ENCODE data around the gene ITPK1. TPM values are rescaled to one million over a fixed set of nuclear protein-coding genes. Genes with fewer than 3 reads are reported as not detected.

Gene ITPK1
- total RNA-seq, 1 donor from 2014 or later: 25.3 TPM

DNA sequence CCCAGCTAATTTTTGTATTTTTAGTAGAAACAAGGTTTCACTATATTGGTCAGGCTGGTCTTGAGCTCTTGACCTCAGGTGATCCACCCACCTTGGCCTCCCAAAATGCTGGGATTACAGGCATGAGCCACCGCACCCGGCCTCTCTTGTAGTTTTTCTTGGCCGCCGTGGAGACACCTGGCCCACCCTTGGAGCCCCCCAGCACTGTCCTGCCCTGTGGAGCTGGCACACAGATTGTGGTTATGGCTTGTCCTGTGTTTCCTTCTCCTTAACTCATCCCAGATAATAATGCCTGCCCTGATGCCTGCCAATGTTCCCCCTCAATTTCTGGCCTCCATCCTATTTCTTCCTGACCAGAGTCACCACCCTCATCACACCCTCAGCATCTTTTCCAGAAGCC, 134.9 kb downstream of the ITPK1 start:
- FAIRE-seq: no peak
- DNase-seq (ENCODE audit: low spot score in 2 of 2): no peak

DNA sequence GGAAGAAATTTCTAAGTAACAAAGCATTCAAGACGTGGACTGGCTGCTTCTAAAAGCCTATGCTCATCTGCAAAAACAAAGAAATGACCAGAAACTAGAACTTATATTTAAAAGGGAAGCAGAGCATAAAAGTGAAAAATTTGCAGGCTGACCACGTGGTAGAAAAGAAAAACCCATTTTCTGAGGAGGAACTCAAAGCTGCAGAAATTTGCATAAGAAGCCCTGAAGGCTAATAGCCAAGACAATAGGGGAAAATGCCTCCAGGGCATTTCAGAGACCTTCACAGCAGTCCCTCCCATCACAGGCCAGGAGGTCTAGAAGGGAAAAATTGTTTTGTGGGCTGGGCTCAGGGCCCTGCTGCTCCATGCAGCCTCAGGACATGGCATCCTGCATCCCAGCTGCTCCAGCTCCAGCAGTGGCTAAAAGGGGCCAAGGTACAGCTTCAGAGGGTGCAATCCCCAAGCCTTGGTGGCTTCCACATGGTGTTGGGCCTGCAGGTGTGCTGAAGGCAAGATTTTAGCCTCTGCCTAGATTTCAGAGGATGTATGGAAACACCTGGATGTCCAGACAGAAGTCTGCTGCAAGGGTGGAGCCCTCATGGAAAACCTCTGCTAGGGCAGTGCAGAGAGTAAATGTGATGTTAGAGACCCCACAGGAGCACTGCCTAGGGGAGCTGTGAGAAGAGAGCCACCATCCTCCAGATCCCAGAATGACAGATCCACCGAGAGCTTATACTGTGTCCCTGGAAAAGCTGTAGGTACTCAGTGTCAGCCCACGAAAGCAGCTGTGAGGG, 137.3 kb downstream of the ITPK1 start:
- FAIRE-seq (no peak), DNase-seq (ENCODE audit: low spot score in 2 of 2) (no peak)

DNA sequence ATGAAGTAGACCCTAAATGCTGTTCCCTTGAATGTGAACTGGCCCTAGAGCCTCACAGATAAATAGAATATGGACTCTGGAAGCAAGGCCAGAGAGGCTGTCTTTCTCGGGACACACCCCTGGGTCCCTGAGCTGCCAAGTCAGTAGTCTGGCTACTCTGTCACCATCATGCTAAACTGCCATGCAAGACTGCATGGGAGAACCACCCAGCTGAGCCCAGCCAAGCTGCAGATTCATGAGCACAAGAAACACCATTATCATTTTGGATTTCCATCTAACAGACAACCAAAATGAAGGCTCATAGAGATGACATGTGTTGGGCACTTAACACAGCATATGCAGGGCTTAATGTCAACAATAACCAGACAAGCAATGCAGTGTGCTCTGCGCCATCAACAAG, 139.5 kb downstream of the ITPK1 start:
- FAIRE-seq: no peak

DNA sequence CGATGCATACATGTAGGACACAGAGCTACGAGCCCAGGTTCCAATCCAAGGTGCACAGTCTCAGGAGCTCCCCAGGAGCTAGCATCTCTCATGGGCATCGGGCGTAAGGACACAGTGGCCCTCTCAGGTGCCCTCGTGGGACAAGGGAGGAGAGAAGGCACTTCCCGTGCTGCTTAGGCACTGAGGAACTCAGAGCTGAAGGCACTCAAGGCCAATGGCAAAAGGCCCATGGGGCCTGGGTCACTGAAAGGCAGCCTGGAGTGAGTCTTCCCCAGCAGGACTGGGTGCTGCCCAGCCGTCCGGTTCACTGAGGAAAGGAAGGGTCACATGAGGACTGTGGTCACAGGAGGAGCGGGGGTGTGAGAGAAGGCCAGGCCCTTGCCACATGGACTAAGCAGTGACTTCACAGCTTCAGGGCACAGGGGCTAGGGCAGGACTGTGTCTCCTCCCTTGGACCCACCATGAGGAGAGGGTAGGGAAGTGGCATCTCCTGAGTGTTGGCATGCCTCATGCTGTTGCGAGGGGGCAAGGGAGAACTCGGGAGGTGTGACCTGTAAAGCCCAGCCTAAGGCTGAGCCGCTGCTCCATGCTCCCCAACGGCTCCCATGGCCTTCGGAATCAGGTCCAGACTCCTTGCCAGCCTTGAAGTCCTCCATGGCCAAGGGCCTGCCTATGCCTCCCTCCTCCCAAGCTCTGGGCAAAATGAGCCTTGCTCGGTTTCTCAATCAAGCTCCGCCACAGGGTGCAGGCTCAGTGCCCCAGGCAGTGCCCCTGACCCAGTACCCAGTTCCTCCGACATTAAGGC, 141.0 kb downstream of the ITPK1 start:
- FAIRE-seq (no peak), DNase-seq (ENCODE audit: low spot score in 2 of 2) (no peak)

More for the DNA sequence above, 139.5 kb downstream of the ITPK1 start:
- no peak for DNase-seq (ENCODE audit: low spot score in 2 of 2)

DNA sequence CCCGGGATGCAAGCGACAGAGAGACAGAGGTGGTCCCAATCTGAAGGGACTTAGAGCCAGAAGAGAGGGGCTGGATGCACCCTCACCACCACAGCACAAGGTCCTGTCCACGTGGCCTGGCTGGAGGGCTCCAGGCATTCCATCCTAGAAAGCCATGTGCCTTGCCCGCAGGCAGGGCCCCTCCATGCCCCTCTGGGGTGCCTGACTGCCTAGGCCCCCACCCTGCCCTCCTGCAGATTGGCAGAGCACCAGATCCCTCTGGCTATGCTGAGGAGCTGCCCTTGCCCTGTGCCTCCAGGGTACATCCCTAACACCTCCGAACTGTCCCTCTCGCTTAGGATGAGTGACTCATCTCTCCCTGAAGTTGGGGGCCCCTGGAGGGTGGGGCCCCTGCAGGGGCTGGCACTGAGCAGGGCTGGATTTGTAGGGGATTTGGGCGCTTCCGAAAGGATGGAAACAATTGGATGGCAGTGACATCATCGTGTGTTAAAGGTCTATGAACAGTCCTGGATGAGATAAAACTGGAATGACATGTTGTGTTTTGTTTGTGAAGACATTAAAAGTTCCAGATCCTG, 141.8 kb downstream of the ITPK1 start:
- no peak for DNase-seq (ENCODE audit: low spot score in 2 of 2)
- no peak for FAIRE-seq

DNA sequence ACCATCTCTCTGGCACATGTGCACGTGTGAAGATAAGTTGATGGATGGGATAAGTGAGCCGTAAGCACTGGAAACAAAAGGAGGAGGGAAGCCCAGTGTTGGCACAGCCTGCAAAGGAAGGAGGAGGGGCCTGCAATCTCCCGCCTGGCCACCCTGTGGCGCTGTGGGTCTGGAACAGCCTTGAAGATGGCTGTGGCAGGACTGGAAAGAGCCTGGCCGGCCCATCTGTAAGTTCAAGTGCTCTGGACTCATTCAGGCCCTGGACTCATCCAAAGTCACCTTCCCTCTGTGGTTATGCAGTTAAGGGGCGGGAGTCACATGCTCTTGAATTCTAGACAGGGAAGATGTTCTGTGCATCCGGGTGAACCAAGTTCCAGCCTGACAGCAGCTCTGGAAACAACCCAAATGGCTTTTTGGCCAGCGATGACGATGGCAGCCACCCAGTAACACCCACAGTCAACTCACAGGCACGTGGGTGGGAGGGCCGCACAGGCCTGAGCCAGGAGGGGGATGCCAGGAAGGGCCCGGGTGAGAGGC, 142.4 kb downstream of the ITPK1 start:
- DNase-seq (ENCODE audit: low spot score in 2 of 2) (peak; percentile 52 to 68), FAIRE-seq (no peak)

DNA sequence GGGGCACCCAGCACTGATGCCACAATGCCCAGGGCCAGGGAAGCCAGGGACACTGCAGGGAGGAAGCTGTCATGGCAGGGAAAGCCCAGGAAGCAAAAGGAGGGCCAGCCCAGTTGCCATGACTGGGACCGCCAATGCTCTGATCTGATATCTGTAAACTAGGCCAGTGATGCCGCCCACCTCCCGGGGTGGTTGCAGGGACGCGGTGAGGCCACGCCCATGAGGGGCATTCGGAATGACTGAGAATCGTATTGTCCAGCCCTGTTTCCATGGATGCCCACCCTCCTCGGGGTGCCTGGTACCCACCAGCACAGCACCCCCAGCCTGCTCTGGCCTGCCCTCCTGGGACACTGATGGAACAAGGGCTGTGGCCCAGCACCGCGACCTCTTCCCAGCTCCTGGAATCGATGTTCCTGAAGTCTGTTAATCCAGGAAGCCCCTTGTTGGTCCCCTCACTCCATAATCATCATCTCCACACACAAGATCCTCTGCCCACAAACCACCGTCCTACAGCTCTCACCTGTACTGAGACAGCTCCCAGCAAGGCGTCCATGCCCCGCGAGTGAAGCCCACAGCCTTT, 144.0 kb downstream of the ITPK1 start:
- no peak for FAIRE-seq
- no peak for DNase-seq (ENCODE audit: low spot score in 2 of 2)

DNA sequence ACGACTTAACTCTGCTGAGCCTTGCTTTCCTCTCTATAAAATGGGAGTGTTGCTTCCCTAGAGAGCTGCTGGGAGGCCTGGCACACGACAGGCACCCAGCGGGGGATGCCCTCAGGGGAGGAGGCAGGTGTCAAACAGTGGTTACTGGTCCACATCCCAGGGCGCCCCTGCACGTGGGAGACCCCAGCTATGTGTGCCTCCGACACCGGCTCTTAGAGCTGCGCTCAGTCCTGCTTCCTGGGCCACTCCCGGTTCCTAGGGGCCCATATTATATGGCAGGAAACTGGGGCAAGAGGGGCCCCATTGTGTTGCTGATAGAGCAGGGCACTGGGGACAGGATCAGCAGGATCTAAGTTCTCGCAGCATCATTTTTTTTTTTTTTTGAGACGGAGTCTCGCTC, 145.5 kb downstream of the ITPK1 start:
- DNase-seq (ENCODE audit: low spot score in 2 of 2) (no peak), FAIRE-seq (no peak)

DNA sequence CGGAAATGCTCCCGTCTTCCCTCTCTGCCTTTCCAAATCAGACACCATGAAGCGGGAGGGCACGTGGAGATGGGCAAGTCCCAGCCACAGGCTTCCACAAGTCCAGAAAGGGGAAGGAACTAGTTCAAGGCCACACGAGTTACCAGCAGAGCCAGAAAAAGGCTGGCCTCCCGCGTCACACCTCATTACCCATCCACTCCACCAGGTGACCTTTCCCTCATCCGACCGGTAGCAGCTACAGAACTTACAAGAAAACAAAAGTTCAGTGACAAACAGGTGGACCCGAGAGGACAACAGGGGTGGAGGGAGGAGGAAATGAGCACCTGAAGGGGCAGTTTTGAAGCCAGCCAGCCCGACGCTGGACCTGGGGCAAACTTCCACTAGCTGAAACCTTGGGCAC, 145.9 kb downstream of the ITPK1 start:
- FAIRE-seq: no peak
- DNase-seq (ENCODE audit: low spot score in 2 of 2): no peak

DNA sequence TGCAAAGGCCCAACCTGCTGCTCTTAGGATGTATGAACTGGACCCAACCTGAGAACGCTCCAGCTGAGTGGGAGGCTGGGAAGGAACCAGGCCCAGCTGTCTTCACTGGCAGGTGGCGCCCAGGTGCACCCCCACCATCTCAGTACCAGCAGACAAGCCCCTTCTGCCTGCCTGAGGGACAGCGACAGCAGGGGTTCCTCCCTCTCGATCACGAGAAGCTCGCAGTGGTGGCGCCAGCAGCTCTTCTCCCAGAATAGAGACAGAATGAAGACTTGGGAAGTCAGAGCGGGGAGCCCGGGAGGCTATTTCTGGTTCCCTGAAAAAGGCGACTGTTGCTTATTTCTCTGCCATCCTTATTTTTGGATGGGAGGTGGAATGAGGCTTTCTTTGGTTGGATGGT, 146.3 kb downstream of the ITPK1 start:
- DNase-seq (ENCODE audit: low spot score in 2 of 2): no peak

DNA sequence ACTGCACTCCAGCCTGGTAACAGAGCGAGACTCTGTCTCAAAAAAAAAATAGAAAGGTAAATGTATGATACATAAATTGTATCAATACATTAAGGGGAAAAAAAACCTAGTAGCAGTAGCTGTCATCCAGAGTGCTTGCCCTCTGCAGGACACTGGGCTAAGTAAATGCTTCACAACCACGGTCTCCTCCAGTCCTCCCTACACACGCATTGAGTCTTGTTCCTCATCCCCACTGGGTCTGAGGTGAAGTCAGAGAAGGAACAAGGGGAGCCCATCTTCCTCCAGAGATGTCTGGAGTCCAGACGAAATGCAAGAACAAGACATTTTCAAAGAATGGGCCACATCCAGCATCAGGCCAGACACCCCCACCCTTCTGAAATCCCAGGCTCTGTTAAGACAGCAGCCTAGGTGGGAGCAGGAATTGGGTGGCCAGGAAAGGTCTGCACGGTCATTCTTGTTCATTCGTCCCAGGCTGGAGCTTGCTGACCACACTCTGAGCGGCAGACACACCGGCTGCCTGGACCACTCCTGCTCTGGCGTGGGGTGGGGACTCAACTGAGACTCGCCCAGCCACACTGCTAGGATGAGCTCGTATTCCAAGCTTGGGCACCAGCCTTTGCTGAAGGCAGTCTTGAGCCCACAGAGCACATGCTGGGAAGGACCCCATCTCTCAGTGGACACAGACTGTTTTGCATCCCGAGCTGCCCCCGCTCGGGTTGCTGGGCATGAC, 147.3 kb downstream of the ITPK1 start:
- DNase-seq (ENCODE audit: low spot score in 2 of 2) (no peak), FAIRE-seq (no peak)

More for the DNA sequence above, 146.3 kb downstream of the ITPK1 start:
- no peak for FAIRE-seq

DNA sequence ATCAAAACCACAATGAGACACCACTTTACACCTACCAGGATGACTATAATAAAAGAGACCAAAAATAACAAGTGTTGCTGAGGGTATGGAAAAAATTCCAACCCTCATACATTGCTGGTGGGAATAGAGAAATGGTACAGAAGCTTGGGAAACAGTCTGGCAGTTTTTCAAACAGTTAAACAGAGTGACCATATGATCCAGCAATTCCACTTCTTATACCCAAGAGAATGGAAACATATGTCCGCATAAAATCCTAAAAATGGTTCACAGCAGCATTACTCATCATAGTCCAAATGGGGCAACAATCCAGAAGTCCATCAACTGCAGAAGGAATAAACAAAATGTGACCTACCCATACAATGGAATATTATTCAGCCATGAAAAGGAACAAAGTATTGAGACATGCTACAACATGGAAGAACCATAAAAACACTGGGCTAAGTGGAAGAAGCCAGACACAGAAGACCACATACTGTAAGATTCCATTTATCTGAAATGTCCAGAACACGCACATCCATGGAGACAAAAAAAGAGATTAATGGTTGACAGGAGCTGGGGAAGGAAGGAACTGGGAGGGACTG, 148.3 kb downstream of the ITPK1 start:
- DNase-seq (ENCODE audit: low spot score in 2 of 2) (no peak), FAIRE-seq (no peak)

DNA sequence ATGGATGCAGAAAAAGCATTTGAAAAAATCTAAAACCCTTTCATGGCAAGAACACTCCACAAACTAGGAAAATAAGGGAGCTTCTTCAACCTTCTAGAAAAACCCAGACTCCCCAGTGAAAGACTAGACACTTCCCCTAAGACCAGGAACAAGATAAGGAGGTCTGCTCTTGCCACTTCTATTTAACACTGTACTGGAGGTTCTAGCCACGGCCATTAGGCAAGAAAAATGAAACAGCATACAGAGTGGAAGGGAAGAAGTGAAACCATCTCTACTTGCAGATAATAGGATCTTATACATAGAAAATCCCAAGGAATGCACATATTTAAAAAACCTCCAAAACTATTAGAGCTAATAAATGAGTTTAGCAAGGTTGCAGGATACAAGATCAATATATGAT, 150.4 kb downstream of the ITPK1 start:
- FAIRE-seq (no peak), DNase-seq (ENCODE audit: low spot score in 2 of 2) (no peak)

DNA sequence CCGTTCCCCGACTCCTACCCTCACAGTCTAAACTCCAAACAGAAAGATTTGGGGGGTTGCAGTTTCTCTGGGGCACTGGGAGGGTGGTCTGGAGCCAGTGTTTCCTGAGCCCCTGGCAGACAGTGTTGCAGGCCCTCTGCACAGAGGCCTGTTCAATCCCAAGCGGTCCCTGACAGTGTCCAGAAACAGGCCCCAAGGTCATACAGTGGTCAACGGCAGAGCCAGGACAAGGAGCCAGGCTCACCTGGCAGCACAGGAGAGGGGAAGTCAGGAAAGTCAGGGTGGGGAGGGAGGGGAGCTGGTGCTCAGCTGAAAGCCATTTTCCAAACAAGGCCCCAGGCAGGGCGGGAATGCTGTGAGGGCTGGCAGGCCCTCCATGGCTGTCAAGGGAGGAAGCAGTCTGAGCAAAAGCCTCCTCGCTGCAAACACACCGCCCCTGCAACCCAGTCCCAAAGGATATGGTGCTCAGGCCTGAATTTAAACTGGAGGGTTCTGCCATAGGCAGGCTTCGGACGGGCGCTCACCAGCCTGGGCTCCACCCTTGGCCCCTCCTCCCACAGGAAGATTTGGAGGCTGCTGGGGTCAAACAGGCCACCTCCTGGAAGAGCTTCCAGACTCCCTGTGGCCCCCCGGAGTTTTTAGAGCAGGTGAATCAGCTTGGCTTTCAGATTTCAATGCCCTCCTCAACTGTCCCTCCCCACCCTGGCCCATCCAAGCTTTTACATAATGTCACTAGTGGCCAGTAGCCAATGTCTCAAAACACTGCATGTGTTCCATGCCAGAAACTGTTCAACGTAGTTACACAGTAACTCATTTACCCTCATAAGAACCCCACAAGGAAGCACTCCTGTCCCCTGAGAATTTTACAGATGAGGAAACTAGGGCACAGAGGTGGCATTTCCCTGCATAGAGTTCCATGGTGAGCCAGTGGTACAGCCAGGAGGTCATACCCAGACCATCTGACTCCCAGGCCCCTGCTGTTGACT, 151.3 kb downstream of the ITPK1 start:
- FAIRE-seq: no peak
- DNase-seq (ENCODE audit: low spot score in 2 of 2): no peak

DNA sequence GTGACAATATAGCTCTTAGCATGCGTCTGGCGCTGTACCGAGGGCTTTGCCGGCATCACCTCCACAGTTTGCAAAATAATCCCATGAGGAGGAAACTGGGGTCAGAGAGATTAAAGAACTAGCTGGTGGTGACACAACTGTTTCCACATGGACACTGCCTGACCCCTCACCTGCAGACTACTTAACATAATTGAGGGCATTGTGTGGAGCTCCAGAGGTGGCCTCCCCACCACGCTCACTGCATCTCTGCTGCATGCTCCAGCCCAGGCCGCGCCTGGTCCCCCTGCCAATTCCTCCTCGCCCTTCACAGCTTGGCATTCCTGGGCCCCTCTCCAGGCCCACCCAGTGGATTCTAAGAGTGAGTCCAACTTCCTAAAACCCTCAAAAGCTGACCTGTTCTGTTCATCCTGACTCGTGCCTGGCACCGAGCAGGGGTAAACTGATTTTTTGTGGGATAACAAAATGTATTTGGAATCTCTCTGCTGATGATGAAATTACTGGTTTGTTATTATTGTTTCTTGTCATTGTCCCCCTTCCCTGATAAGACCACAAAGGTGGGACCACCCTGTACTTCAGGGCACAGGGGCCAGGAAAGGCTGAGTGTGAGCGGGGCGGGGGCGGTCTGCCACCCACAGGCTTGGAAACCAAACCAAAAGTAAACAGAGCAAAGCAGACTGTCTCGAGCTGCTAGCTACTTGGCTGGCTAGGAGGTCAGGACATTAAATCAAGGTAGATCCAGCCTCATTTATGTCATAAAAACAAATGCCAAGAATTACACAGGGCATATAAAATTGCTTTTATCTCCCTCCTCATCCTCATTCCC, 152.2 kb downstream of the ITPK1 start:
- no peak for FAIRE-seq
- DNase-seq (ENCODE audit: low spot score in 2 of 2): no peak

DNA sequence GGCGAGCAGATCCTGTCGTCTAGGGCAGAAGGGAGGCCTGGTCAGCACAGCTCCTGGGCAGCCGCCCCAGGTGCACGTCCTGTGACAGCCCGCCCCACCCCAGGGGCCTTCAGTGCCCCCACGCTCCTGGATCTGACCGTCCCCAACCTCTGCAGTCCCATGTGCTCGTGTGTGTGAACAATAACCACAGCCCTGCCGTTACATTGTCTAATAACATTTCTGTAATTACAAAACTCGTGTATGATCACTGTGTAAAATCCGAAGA, 153.0 kb downstream of the ITPK1 start:
- FAIRE-seq: no peak
- DNase-seq (ENCODE audit: low spot score in 2 of 2): no peak

DNA sequence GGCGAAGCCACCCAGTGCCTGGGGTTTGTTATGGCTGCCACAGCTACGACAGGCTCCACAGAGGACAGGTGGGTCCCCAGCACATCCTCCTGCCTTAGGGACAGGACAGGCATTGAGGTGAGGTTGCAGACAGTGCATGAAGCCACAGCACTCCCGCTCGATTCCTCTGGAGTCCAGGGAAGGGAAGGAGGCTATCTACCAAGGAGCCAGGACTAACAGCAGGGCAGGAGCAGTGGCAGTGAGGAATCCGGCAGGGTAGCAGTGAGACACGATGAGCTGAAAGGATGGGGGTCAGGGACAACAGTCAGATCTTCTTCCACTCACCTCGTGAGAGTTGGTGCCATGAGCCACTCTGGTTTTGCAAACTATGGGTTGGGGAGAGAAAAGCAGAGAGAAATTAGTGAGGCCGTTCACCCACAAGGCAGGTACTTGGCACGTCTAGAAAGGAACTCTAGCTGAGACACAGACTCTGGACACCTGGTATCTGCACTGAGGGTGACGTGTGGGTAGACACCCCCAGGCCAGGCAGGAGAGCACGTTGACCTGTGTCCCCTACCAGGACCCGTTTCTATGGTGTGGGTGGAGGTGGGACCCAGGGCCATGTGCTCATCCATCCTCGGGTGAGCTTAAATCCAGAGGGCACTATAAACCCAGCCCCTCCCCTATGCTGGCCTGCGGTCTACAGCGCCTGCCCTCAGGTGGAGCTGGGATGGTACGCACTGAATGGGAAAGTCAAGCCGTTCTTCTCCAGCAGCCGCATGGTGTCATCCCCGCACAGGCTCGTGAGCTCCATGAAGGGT, 153.5 kb downstream of the ITPK1 start:
- DNase-seq (ENCODE audit: low spot score in 2 of 2) (no peak), FAIRE-seq (no peak)

Data from frontal cortex (tissue), 4 donors.